Hepatocyte (in vitro differentiated cells): ENCODE data around the gene SH3BP2.

Experiments used
- CTCF ChIP-seq: fragments of 200-600 bp; sonication (generic); IDR thresholded peaks from 2 replicates; pipeline ENCODE4 v1.5.1; 2016; ENCODE audit warnings: antibody characterized with exemption, mild to moderate bottlenecking; ENCODE audit not compliant: poor library complexity
- EZH2 ChIP-seq: fragments of 200-600 bp; sonication (generic); IDR thresholded peaks from 2 replicates; pipeline ENCODE4 v1.6.1; 2016; ENCODE audit warnings: antibody characterized with exemption, mild to moderate bottlenecking, borderline replicate concordance
- EZH2phosphoT487 ChIP-seq: fragments of 200-600 bp; sonication (generic); IDR thresholded peaks from one replicate; pipeline ENCODE4 v1.6.1; 2018; ENCODE audit warnings: antibody characterized with exemption, mild to moderate bottlenecking, low read depth, moderate library complexity; ENCODE audit not compliant: unreplicated experiment, severe bottlenecking

- no peak for TF ChIP-seq CTCF
- no peak for TF ChIP-seq EZH2
- no peak for TF ChIP-seq EZH2phosphoT487
Observed at GRCh38 chr4:2754848-2755819, 37.8 kb upstream of the SH3BP2 start.
